ENCODE measurements around the gene KLC3.

The KLC3 gene

DNA sequence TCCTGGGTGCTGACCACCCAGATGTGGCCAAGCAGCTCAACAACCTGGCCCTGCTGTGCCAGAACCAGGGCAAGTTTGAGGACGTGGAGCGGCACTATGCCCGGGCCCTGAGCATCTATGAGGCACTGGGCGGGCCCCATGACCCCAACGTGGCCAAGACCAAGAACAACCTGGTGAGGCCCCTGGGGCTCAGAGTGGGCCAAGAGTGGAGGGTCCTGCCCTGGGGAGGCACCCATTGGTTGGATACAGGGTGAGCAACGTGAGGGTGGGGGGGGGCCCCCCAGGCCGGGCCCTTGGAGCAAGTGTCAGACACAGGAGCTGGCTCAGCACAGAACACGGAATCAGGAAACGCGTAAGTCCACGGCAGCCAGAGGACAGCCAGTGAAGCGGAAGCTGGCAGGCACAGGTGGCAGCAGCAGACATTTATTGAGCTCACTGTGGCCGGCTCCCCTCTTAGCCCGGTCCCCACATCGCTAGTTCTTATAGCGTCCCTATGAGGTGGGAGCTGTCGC, 8.9 kb downstream of the KLC3 start:
- no peak for DNase-seq

DNA sequence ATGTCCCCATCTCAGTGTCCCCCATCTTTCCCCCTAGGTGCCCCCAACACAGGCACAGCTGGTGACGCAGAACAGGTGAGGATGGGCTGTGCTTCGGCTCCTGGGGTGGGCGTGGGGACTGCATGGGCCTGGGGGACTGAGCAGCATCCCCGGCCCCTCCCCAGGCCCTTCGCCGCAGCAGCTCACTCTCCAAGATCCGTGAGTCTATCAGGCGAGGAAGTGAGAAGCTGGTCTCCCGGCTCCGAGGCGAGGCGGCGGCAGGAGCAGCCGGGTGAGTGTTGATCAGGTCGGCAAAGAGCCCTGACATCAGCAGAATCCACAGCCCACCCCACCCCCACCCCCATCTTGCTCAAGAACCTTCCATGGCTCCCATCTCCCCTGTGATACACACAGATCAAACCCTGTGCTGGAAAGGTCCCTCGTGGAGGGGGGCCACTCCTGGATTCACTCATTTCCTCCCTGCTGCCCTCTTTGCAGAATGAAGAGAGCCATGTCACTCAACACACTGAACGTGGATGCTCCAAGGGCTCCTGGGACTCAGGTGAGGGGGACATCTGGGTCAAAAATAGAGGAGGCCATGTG, 10.0 kb downstream of the KLC3 start:
- DNase-seq = no peak

DNA sequence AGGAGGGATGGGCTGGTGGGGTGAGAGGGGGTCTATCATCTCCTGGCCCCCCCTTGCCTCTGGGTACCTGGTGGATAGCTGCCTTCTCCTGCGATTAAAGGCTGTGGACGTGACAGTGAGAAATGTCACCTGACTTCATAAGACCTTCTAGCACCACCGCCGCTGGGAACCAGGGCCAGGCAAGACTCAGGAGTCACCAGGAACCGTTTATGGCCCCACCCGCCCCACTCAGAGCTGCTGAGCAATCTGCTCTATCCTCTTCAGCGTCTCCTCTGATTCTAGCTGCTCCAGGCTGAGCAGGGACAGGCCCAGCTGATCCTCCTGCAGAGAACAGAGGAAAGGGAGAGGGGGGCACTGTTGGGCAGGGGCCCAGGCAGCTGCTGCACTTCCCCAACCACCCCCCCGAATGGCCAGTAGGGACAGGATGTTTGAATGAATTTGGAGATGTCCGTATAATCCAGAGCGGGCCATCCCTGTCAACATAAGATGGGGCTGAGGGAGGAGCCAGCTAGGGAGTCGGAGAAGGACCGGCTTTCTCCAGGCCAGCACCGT, 10.9 kb downstream of the KLC3 start:
- DNase-seq = no peak

DNA sequence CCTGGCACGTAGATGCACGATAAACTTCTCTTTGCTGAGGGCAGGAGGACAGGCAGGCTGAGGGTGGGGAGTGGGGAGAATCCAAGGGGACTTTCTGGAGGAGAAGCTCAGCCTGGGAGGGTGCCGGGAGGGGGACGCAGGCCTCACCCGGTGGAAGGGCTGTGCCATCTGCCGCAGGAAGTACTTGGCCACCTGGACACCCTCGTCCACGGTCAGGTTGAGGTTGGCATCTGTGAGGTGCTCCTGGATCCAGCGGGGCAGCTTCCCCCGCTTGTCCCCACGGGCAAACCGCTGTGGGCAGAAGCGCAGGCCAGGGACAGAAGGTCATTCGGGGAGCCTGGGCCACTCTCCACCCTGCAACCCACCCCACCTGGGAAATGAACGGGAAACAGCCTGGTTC, 11.5 kb downstream of the KLC3 start:
- DNase-seq = no peak

DNA sequence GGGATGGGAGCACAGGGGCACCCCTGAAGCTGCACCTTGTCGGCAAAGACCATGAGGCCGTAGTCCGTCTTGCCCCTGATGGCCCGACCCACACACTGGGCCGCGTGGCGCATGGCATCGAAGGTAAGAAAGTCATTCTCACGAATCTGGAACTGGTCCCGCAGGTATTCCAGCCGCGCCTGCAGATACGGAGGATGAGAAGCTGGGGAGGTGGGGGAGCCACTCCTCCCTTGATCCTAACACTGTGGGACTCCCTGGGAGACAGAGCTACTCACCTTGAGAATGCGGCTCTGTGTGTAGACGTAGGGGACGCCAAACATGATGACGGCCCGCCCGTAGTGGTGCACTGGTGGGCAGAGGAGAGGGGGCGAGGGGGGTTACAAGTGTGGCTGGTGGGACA, 11.9 kb downstream of the KLC3 start:
- no peak for DNase-seq

DNA sequence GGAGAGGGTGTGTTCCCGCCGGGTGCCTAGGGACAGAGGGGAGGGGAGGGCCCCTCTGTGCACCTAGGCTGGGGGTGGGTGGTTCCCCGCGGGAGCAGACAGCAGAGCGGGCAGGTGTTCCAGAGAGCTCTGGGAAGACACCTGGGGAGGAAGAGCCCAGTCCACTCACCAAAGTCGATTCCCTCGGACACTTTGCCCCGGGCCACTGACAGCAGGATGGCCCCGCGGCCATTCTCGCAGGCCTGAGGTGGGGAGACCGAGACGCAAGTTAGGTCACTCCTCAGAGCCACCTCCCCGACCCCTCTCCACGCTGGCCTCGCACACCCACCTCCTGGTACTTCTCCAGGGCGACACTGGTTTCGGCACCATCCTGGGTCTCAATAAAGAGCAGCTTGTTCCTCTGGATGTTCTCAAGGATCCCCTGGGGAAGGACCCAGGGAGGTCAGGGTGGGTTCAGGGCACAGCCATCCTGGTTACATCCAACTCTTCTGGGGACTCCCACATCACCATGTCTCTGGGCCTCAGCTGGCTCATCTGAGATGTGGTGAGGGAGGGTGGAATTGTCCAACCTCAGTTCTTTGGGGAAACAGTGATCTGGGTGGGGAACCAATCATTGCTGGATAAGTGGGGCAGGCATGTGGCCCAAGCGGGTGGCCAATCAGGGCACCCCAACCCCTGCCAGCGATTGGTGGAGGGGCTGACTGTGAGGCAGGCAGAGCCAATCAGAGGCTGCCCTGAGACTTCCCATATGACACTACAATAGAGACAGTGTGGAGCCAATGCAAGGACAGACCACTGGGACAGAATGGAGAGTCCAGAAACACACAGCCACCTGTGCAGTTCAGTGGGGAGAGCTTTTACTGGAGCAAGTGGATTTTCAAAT, 12.6 kb downstream of the KLC3 start:
- no peak for DNase-seq

DNA sequence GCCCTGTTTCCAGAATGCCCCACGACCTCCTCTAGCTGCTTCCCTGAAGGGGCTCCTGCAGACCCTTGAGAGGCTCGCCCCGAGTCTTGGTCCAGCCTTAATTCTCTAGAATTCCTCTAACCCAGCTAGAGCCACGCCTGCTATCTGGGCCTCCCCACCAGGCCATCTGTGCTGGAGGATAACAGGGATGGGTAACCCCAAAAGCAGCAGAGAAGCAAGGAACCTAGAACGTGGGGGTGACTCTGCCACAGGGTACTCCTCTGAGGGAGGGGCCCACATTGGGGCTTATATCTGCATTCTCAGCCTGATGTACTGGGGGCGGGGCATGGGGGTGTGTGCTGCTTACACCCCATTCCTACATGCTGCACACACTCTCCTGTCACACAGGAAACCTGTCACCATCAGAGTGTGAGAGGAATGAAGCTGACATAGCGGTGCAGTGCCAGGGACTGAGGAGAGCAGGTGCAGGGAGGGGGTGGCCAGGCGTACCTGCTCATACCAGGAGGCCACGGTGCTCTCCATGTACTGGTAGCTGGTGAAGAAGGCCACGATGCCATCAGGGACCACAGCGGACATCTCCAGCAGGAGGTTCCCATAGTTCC, 13.8 kb downstream of the KLC3 start:
- no peak for DNase-seq

DNA sequence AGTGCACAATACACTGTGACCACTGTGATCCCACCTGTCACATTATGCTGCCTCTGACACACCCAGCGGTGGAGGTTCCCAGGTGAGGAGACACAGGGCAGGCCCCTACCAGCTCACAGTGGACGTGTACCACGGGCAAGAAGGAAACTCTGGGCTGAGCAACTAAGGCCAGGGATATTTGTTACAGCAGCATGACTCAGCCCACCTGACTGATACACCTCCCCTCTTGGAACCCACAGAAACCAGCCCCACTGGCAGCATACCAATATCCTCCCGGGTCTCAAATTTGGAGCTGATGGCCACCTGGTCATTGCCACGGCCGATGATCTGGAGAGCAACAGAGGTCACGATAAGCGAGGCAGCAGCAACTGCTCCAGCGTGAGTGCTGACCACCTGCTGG, 14.9 kb downstream of the KLC3 start:
- DNase-seq = no peak

DNA sequence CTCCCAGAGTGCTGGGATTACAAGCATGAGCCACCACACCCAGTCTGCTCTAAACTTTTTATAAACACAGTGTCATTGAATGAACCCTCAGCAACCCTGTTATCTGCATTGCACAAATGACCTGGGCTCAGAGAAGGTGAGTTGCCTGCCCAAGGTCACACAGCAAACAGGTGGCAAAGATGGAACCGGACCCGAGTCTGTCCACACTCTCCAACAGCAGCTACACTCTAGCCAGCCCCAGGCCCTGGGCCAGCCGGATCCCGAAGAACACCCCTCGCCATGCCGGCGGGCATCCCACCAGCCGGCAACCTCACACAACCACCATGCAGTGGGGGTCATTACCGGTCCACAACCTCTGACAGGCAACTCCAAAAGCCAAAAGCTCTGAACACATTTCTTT, 15.4 kb downstream of the KLC3 start:
- no peak for DNase-seq

DNA sequence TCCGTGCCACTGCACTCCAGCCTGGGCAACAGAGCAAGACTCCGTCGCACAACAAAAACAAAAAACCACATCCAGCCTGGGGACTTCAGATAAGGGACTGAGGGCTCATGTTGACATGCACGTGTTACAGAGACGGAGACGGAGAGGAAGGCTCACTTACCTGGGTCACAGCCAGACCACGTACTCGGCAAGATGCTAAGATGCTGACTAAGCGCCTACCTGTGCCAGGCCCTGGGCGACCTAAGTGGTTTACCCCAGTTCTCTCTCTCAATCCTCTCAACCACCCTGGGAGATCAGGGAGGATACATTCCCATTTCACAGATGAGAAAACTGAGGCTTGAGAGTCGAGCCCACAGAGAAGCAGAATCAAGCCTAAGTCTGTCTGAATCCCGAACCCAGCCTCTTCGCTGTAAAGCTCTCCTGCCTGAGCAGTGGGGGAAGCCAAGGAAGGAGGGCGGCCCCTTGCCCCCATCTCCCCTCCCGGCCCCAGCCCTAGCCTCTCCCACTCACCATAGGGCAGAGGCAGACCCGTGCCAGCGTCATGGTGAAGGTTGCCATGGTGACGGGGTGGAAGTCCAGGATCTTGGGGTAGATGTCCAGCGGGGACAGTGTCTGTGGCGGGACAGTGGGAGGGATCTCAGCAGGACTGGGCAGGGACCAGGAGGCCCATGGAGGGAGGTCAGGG, 16.4 kb downstream of the KLC3 start:
- no peak for DNase-seq

DNA sequence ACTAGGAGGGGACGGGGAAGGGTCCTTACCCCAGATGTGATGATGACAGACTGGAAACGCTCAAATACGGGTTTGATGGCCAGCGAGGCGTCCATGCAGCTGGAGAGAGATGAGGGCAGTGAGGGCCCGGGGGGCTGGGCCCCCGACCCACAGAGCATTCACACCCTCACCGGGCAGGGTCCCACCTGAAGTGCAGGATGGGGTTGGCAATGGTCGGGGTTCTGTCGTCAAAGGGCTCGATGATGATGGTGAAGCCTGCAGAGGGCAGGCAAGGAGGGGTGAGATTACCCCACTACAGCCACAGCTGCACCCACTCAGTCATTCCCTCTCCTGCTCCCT, 16.9 kb downstream of the KLC3 start:
- DNase-seq = no peak

DNA sequence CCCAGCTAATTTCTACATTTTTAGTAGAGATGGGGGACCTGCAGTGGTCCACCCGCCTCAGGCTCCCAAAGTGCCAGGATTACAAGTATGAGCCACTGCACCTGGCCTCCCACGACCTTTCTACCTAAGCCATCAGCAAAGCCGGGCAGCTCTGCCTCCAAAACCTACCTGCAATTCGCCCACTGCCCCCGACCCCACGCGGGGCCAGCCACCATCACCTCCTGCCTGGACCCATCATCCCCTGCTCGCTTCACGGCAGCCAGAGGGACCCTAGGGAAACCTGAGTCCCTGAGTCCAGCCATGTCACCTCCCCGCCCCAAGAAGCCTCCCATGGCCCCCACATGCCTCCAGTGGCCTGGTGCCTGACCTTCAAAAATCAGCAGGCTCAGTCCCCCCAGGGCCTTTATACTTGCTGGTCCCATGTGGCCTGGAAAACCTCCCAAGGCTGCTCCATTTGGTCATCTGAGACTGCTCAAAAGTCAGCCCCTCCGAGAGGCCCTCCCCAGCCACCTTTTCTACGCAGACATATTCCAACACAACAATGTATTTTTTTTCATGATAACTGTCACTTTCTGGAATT, 17.8 kb downstream of the KLC3 start:
- DNase-seq = no peak

DNA sequence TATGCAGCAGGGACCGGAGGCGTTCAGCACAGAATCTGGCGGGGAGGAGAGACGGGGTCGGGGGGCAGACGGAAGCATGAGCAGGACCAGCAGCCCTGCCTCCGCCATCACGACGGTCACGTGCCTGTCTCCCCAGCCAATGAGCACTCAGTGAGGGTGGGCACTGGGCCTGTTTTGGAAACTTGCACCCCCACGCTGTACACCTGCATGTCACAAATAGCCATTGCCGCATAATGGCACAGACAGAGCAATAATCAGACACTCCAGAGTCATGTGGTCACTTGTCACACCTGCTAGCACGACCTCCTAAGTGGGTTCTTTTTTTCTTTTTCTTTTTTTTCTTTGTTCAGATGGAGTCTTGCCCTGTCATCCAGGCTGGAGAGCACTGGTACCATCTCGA, 21.1 kb downstream of the KLC3 start:
- no peak for DNase-seq

DNA sequence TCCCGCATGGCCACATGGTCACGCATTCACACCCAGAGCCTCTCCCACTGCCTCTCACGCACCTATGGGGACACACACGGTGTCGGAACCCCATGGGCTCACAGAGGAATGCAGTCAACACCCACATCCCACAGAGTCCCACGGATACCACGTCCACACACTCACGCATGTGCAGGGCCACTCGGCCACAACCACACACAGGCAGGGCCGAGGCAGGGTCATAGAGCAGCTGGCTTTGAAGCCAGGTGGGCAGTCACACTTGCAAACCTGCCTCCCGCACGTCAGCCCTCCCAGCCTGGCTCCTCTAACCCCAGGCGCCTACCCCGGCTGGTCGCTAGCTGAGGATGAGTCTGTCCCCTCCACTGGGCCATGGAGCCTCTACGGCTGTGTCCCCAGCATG, 21.7 kb downstream of the KLC3 start:
- DNase-seq = no peak

DNA sequence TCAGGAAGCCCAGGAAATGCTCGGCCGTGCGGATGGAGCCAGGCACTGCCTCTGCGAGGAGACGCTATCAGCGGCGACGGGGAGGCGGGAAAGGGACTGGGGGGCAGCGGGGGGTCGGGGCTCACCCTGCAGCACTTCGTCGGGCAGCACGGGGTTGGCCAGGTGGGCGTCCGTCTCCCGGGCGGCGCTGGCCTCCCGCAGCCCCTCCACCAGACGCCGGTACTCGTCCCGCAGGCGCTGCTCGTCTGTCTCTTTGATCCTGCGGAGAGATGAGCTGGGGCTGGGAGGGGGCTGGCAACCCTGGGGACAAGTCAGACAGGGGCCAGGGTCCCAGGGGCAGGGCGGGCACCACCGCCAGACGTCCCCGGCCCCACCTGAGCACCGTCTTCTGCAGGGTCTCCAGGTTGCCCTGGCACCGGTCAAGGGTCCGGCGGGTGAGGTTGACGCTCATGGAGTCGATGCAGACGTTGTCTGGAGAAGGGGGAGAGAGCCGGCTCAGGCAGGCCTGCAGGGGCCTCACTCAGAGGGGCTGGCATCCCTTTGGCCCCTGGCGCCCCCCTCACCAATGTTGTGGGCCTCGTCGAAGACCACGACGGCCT, 23.4 kb downstream of the KLC3 start:
- no peak for DNase-seq

DNA sequence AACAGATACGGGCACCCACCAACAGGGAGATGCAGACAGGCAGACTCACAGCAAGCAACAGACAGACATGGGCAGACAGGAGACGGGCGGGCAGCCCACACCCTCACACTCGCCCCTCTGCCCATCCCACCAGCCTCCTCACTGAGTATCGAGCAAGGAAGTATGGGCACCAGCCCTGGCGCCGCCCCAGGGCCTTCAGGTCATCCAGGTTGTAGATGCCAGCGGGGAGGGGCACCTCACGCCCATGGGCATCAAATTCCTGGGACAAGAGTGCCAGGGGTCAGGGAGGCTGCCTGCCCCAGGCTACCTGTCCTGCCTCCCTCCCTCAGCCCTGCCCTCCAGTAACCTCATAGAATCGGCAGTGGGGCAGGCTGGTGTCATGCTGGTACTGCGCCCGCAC, 24.1 kb downstream of the KLC3 start:
- no peak for DNase-seq

DNA sequence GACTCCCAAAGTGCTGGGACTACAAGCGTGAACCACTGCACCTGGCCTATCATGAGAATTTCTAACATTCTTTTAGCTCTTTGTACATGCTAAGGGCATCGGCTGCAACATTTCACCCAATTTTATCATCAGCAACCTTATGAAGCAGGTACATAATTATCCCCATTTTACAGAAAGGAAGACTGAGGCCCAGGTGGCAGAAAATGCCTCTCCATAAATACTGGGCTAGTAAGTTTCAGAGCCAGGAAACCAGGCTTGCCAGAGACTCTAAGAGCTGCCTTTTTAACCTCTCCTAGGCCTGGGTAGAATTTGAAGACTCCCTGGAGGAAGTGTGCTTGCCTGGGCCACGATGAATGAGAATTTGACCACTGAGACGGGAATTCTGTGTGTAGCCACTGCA, 27.6 kb downstream of the KLC3 start:
- no peak for DNase-seq

DNA sequence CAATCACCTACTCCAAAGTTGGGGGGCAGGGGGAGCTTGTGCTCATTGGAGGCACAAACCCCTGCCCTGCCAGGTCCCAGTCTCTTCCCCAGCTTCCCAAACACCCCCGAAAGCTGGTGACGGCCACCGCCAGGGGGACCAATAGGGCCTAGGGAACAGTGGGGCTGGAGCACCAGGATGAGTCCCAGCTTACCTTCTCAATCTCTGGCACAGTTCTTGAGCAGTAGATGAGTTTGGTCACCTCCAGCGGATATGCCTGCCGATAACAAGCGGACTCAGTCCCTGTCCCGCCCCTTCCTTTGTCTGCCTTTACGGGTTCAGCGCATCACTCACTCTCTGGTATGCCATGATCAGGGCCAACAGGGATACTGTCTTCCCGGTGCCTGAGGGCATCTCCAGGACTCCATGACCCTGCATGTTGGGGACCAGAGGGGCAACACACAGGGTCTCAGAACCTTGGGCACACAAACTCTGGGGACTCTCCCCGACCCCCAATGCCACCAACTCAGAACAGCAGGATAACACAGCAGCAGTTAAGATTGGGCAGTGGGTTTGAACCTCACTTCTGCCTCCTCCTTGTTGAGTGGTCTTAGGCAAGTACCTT, 28.3 kb downstream of the KLC3 start:
- DNase-seq = no peak

DNA sequence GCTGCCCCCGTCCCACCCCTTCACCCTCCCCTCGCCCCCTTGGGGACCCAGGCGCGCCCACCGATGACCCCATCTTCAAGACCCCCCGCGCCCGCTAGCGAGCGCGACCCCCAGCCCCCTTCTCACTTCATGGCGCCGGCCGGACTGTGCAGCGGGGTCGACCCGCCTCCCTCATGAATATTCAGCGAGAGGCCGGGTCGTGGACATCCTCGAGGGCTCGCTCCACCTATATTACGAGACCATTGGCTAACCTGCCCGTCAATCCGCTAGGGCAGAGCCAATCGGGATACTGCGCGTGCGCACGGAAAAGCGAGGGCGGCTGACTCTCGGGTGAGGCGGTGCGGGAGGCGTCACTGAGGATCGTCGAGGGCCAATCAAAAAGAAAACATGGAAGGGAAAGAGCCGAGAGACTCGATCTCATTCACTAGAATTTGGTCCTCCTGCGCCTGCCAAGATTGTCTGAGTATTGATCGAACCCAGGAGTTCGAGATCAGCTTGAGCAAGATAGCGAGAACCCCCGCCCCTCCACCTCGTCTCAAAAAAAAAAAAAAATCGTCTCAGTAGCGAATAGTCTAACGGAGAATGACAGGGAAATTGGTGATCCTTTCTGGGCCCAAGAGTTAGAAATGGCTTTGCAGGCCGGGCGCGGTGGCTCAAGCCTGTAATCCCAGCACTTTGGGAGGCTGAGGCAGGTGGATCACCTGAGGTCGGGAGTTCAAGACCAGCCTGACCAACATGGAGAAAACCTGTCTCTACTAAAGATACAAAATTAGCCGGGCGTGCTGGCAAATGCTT, 30.1 kb downstream of the KLC3 start, which contains the start of gene ERCC2:
ERCC2 (minus strand) TSS at position 164 of the 795 bp plus-strand sequence; CDS start at position 131, 33 bp downstream.
- peak; percentile 99 for DNase-seq

DNA sequence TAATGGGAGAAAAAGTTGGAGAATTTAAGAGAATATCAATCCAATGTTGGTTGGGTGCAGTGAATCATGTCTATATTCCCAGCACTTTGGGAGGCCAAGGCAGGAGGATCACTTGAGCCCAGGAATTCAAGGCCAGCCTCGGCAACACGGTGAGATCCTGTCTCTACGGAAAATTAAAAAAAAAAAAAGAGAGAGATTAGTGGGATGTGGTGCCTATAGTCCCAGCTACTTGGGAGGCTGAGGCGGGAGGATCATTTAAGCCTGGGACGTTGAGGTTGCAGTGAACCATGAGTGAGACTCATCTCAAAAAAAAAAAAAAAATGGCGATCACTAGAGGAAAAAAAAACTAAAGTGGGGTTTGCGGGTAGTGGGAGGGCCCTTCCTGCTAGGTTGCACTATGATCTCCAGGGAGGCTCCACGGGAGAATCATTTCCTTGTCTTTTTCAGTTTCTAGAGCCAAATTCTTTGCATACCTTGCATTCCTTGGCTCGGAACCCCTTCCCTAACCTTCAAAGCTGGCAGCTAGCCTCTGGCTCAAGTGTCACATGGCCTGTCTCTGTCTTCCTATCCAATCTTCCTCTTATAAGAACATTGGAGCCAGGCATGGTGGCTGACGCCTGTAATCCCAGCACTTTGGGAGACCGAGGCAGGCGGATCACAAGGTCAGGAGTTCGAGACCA, 35.6 kb downstream of the KLC3 start:
- no peak for DNase-seq

Data from suppressor macrophage treated with lipopolysaccharide for 4 hours (primary cell).